OCI-M2 (cell line): ENCODE measurements around the gene ANTKMT.
"Not testable (repeated sequence)": the region's sequence is repeated elsewhere in the genome, so short reads cannot be mapped to it uniquely, and the experiment has no call there.

ENCODE experiments used
- DNase-seq: peaks from one replicate; lab custom pipeline; 2025; ENCODE audit not compliant: unreplicated experiment; lab: John Stamatoyannopoulos, UW

The ANTKMT gene

DNA sequence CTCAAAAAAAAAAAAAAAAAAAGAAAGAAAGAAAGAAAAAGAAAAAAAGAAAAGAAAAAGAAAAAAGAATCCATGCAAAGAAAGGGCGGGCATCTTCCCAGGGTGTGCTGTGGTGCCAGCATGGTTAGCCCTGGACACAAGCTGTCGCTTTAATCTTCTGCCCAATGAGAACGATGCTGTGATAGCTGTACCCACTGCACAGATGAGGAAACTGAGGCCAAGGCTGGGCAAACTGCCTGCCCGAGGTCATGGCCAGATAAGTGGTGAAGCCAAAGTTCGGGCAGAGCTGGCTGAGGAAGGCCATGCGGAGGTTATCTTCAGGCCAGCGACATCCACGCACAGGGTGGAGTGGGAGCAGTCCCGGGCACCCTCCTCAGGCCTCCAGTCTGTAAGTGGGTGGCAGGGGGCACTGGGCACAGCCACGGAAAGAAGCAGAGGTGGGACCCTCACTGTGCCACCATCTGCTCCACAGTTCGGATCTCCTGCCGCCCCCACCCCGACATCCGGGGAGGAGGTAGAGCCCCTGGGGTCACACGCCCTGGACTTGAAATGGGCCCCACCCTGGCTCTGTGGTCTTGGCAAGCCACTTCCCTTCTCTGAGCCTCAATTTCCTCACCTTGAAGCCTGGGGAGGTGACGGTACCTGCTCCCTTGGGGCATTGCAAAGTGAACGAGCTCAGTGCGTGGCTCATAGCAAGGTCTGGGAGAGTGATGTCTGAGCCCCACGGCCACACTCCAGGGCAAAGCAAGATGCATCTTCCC is 21.9 kb upstream of the ANTKMT start:
- no peak for DNase-seq

DNA sequence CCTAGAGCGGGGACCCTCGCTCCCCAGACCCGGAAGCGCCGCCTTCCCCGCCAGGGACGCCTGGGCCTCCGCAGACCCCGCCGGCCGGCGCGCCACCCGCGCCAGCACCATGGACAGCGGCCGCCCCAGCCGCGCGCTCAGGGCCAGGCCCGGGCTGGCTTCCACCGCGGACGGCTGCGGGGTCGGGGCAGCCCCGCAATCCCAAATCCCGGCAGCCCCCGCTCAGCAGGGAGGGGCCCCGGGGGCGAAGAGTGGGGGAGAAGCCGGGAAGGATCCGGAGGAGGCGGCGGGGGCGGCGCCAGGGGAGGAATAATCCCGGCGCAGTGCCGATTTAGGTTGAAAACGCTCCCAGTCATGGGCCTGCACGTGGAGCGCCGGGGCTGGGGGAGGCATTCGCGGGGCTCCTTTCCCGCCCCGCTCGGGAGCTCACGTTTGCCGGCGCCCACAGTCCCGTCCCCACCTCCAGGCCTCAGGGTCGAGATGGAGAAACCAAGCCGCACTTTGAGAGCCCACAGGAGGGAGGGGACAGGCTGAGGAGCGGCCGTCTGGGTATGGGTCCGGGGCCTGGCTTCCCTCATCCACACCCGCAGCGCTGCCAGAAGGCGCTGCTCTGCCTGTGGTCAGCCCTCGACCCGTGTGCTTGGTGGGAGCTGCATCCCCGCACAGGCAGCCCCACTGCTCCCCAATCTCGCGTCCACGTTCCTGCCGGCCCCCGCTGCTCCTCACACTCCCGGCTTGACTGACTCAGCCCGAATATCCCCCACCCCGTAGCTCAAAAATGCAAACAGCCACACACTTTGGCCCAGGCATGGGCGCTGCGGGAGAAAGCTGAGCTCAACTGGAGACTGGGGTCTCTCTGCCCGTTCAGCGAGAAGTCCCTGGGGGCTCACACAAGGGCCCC is 20.0 kb upstream of the ANTKMT start:
- no peak for DNase-seq

DNA sequence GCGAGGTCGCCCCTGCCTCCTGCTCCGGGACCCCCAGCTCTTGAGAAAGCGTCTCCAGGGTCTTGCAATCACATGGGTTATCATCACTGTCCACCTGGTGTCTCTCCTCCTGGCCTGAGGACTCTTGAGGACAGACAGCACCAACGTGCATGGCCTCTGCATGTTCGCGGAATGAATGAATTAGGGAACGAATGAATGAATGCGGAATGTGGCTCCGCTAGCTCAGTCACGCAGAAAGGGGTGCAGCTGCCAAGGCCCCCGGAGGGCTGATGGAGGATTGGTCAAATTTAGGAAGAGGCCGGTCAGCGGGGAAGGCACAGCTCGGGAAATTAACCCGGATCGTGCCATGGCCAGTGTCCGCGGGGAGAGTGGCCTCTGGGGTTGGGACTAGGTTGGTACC is 18.6 kb upstream of the ANTKMT start:
- DNase-seq = no peak

DNA sequence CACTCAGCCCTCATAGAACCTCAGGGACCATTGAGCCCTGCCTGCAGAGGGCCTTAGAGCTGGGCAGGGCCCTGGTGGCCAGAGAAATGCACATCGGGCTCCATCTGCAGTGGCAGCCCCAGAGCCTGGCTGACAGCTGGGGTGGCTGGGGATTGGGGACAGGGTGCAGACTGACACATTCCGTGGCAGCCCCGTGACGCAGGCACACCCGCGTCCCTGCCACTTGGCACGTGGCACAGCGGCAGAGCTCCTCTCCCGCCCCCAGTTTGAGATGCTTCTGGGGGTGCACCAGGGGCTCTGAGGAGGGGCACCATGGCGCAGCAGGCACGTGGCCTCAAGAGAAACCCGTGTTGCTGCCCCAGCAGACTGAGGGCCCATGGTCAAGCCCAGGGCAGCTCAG is 17.5 kb upstream of the ANTKMT start:
- no peak for DNase-seq

DNA sequence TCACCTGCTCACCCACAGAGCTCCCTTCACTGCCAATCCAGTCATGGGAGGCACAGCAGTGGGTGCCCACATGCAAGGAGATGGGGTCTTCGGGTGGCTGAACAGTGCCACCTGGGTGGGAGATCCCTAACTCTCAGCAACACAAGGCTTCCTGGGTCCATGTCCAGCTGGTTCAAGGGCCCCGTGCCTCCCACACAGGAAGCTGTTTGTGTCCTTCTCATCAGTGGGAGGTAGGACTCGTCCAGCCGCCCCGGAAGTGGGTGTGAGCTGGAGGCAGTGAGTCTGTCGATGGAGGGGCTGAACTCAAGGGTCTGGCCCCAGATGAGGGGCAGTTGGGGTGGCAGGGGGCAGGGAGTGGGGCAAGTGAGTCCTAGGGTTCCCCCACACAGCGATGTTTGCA is 16.9 kb upstream of the ANTKMT start:
- no peak for DNase-seq

DNA sequence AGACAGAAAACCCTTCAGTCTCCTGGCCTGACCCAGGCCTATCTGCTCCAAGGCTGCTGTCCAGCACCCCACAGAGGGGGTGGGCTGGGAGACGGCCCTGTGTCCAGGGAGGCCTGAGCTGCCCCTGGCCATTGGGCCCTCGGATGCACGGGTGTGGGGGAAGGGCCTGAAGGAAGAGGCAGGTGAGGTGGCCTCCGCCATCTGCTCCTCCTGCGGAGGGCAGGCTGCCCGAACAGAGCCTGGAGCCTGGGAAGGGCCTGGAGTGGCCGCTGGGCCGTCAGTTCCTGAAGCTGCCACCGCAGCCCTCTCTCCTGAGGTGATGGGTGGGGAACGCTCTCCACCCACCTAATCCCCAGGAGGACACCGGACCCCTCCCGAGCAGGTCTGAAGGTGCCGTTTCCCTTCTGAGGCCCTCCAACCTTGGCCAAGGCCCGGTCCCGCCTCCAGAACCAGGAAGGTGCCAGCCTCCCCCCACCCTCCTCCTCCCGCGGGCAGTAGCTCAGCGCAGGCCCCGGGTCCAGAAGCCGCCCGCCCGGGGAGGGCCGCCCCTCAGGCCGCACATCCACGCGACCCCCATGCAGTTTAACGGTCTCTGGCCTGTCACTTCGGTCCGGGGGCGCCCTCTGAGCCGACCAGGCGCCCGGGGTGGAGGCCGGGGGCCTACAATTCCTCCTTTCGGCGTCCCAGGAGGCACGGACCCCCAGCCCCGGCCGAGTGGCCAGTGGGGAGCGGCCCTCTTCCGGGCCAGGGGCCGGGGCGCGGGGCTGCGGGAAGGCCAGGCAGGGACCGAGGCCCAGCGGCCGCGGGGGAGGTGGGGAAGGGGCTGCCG is 16.2 kb upstream of the ANTKMT start:
- DNase-seq = no peak

DNA sequence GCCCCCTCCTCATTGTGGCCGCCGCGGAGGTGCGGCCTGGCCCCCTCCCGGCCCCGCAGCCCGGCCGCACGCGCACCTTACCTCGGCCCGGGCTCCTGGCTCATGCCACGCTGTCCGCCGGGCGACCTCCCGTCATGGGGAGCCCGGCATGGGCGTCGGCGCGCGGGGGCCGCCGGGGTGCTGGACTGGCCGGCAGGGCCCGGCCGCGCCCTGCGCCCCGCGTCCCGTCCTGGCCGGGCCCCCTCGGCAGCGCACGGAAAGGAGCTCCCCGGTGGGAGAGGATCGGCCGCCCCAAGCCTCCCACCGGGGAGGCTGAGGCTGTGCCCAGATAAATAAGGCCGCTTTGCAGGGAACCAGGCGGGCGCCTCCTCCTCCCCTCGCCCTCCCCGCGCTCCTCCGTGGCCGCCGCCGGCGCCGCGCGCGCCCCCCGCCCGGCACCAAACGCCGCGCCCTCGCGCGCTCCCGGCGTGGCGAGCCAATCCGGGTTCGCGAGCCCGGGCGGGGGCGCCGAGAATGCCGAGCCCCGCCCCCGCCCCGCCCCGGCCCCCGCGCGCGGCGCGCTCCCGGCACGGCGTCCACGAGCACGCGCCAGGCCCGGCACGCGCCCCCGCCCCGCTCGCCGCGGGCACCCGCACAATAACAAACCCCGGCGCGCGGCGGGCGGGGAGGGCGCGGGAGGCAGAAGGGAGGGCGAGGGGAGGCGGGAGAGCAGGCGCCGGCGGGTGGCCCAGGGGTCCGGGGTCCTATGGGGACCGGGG is 15.3 kb upstream of the ANTKMT start, which contains the start of gene FBXL16:
Gene FBXL16 (minus strand): TSS at position 371 of the 758 bp plus-strand sequence. CDS start 8,396 bp downstream, outside the sequence.
- no peak for DNase-seq

DNA sequence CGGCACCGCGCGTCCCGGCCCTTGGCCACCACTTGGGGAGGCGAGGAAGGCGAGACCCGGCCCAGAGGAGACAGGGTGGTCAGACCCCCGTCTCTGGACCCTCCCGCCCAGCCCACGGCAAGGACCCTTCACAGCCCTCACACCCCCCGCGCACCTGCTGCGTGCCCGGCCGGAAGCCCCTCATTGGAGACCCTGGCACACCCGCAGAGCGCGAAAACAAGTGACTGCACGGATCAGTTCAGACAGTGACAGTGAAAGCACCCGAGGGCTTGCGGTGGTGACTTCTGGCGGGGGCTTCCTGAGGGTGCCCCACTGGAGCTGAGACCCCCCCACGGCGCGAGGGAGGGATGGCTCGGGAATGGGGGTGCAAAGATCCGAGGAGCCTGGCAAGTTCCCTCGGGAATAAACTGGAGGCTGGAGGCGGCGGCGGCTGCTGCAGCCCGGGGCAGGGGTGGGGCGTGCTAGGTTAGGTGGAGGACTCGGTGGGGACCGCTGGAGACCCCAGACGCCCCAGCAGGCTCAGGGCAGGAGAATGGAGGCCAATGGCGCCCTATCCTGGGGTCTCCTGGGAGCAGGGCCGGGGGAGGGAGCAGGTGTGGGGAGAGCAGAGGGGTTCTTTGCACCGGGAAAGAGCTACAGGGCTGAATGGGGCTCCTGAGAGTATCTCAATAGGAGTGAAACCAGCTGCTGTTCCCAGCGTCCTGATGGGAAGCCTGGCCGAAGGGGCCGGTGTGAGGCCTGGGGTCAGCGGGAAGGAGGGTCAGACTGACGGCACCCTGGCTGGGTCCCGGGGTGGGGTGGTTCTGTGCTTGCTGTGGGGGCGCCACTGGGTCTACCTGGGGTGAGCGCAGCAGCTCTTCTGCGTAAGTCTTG is 14.5 kb upstream of the ANTKMT start:
- no peak for DNase-seq

DNA sequence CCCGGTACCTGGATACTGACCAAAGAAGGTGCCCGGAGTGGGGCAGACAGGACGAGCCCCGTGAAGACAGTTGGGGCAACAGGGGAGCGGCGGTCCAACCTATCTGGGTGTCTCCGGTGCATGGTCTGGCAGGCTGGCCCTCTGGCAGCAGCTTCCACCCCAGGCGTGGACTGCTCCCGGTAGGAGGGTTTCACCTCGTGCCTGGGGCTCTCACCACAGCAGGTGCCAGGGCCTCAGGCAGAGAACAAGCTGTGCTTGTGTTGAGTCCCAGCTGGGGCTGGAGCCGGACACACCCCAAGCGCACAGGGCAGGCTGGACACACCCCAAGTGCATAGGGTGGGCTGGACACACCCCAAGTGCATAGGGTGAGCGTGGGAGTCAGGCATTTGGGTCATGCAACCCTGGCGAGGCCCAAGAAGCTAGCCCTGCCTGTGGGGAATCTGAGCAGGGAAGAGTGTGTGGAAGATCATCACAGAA is 13.8 kb upstream of the ANTKMT start:
- no peak for DNase-seq

DNA sequence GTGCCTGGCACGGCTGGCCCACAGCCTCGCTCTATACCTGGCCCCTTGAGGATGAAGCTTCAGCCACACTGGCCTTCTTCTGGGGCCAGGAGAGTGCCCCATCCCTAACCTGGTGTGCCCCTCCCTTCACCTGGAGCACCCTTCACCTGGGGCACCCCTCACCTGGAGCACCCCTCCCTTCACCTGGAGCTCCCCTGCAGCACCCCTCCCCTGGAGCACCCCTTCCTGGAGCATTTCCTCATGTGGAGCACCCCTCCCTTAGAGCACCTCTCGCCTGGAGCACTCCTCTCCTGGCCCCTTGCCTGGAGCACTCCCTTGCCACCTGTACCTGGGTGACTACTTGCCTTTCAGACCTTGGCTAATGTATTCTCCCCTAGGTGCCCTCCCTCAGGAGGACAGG is 12.9 kb upstream of the ANTKMT start:
- no peak for DNase-seq

DNA sequence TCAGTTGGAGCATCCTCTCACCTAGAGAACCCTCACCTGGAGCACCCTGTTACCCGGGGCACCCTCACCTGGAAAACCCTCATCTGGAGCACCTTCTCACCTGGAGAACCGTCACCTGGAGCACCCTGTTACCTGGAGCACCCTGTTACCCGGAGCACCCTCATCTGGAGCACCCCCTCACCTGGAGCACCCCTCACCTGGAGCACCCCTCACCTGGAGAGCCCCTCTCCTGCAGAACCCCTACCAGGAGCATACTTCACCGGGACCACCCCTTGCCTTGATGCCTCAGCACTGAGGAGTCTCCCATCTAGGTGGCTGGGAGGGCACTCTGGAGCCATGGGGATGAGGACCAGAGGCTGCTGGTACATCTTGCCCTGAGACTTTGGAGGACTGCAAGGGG is 12.0 kb upstream of the ANTKMT start:
- DNase-seq = no peak

DNA sequence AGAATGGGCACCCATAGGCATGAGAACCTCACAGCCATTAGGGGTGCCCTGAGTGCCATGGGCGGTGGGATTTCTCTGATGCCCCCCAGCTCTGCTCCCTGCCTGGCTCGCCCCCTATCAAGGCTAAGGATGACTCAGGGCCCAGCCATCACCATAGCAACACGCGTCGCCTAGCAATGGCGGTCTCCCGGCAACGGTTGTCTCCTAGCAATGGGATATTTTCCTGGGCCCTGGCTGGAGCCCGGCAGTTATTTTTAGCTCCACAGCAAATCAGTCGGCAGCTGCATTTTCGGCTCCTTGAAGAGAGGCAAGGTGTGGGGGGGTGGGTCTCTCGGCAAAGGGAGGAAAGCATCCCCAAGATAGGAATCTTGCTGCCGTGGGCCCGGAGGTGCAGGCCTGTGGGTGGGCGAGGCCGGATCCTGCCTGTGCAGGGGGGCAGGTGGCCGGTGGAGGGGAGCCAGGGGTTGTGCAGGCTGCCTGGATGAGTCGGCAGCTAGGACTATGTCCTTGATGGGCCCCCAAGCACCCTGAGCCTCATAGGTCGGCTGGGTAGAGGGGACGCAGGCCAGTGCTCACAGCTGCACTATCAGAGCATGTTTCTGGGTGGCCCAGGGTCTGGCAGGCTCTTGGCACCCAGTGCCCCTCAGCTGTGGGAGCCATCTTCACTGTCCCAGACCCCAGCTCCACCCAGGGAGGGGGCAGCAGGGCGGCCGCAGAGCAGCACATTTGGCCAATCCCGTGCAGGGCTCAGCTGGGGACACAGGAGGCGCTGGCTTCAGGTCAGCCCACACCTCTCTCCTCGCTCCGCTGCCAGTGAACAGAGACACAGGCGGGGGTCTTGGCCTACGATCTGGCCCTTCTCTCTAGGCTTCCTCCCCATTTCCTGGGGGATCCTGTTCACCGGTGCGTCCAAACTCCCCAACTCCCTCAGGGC is 11.1 kb upstream of the ANTKMT start:
- no peak for DNase-seq

DNA sequence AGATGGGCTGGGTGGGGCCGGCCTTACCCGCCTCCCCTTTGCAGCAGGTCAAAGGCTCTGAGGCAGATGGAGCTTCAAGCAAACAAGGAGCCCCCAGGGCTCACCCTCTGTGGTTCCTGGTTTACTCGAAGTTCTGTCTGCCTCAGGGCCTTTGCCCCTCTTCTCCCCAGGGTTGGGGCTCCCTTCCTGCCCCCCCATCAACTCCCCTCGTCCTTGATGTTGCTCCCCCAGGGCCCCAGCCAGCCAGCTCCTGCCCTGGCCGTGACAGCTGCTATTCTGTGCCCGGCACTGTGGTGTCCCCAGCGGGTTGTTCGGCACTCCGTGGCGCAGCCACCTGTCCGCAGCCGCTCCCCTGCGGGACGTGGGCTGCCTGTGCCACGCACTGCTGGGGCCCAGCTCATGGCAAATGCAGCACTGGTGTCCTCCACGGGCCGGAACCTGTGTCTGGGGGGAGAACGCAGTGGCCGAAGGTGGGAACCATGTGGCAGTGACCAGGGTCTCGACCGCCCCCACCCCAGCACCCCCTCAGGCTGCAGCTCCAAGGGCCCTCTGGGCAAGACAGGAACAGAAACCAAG is 10.4 kb upstream of the ANTKMT start:
- DNase-seq = no peak

DNA sequence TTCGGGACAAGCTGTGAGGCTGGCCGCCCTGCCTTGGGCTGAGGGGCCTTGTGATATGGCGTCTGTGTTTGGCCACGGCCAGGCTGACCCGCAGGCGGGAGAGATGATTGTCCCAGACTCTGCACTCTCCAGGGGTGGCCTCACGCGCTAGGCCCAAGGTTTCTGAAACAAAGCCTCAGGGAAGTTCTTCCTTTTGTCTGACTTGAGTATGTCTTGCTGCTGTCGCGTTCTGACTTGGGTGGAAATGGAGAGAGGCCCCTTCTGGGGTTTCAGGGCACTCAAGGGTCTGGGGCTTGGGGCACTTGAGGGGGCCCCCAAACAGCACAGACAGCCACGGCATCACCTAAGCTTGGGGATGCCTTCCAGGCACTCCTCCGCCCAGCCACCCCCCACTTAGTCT is 9.9 kb upstream of the ANTKMT start:
- no peak for DNase-seq

DNA sequence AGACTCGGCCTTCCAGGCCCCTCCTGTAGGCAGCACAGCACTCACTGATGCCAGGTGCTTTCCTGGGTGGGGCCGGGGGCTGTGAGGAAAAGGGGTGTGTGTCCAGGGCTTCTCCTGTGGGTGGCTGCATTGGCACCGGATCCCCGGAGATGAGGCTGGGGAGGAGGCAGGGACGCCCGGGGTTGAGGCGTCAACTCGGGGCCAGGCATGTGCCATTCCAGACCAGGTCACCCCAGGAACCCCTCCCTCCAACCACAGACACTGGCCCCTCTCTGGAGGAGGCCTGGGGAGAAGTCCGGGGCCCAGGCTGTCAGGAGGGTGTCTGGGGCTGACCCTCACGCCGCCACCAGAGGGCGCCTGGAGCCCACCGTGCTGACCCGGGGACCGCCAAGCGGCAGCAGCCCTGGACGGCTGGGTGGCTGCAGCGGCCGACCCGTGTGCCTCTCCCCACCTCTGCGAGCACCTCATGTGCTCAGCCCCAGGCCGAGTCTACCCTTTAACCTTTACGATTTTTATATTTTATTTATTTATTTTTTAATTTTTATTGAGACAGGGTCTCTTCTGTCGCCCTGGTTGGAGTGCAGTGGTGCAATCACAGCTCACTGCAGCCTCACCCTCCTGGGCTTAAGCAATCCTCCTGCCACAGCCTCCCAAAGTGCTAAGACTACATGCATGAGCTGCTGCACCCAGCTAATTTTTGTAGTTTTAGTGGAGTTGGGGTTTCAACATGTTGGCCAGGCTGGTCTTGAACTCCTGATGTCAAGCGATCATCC is 9.2 kb upstream of the ANTKMT start:
- no peak for DNase-seq

DNA sequence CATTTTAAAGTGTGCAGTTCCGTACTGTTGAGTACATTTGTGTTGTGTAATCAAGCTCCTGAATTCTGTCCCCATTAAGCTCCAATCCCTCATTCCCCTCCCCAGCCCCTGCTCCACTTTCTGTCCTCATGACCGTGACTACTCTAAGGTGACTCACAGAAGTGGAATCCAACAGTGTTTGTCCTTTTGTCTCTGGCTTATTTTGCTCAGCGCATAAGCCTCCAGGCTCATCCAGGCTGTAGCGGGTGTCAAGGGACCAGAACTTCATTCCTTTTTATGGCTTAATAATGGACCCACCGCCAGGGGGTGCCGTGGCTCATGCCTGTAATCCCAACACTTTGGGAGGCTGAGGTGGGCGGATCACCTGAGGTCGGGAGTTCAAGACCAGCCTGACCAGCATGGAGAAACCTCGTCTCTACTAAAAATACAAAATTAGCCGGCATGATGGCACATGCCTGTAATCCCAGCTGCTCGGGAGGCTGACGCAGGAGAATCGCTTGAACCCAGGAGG is 8.2 kb upstream of the ANTKMT start:
- DNase-seq = not testable (repeated sequence)

DNA sequence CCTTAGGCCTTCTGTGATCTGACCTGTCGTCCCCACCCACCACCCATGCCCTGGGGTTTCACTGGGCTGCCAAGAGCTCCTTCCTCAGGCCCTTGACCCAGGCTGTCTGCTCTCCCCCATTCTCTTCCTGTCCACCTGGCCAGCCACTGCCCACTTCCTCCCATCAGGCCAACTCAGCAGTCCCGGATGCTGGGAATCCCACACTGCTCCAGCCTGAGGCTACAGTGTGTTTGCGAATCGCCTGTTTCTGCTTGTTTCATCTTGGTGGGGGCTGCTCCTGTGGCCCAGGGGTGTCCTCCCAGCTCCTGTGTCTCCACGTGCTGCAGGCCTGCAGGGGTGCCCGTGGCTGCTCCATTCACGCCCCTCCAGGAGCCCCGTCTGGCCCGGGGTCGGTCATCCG is 6.9 kb upstream of the ANTKMT start:
- no peak for DNase-seq
